ENCODE results near the gene SSTR4.

The SSTR4 gene

DNA sequence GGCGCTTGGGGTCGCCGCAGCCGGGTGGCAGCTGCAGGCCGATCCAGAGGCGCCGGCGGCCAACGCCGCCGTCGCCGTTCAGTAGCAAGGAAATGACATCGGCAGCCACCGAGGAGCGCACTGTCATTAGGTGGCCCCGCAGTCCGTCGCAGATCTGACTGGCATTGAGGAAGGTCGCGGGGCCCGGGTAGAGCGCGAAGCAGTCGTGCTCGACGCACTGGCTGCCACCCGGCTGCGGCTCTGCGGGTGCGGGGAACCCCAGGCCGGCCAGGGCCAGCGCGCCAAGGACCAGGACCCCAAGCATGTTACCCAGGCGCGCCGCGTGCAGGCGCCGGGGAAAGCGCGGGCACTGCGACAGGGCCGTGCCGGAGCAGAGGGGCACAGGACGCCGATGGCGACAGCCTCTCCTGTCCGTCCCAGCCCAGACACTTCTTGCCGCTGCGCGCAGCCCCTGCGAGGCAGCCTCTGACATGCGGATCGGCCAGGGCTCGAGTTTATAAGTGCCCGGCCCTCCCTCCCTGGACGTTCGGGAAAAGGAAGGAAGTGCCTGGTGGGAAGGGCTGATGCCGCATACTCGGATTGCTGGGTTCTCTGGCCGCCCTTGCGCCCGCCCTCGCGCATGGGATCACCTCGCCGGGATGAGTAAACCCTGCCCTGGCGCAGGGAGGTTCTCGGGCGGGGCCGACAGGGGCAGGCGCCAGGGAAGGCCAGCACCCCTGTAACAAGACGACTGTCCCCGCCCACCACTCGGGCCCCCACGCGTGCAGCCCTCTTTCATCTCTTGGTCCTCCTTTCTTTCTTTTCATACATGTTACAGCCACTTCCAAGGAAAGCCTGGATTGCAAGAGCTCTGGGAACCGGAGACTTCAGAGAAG is 14.3 kb downstream of the SSTR4 start, which contains the start of gene THBD:
Gene THBD (minus strand): TSS at position 472 of the 875 bp plus-strand sequence. CDS start 168 bp downstream, at position 304.
- TF ChIP-seq, protein P1, sequence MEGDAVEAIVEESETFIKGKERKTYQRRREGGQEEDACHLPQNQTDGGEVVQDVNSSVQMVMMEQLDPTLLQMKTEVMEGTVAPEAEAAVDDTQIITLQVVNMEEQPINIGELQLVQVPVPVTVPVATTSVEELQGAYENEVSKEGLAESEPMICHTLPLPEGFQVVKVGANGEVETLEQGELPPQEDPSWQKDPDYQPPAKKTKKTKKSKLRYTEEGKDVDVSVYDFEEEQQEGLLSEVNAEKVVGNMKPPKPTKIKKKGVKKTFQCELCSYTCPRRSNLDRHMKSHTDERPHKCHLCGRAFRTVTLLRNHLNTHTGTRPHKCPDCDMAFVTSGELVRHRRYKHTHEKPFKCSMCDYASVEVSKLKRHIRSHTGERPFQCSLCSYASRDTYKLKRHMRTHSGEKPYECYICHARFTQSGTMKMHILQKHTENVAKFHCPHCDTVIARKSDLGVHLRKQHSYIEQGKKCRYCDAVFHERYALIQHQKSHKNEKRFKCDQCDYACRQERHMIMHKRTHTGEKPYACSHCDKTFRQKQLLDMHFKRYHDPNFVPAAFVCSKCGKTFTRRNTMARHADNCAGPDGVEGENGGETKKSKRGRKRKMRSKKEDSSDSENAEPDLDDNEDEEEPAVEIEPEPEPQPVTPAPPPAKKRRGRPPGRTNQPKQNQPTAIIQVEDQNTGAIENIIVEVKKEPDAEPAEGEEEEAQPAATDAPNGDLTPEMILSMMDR (IDR thresholded peaks at IDR 0.05; ENCODE audit: low read depth, low read length), result no peak
- no peak for DNase-seq
- no peak within 1 kb of the TSS for H3K4me3 ChIP-seq (ENCODE audit: low read depth, low read length)

DNA sequence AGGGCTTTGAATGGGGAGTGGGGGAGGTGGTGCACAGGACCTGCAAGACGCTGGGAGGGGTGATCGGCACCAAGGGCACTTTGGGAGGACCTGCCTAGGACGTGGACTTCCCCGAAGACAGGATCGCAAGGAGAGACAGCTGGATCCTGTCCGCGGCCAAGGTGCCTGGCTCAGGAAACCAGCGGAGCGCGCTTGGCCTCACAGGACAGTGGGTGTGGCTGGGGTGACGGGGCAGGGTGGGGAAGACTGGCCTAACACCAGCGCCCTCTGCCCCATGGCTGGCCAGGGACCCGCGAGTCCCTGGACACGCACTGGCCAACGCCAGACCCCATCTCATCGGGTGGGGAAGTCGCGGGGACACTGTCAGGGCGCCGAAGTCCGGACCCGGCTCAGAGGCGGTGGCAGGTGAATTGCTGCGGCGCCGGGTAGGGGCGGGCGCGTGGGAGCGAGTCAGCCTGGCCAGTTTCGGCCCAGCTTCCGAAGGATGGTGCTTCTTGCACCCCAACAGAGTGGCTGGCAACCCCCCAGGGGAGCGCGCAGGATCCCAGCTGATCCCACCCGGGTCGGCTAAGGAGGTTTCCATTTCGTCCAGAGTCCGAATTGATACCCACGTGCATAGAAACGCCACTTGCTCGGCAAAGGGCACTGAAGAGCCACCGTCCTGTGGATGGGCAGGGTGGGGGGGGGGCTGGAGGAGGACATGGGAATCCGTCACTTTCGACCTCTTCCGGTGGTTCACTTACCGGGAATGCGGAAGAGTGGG is 15.1 kb downstream of the SSTR4 start:
- Histone ChIP-seq H3K36me3 (no peaks in the 10 kb centered on the region), H3K9me3 (no peaks in the 10 kb centered on the region), H3K4me1 (no peaks in the 10 kb centered on the region), H3K27me3 (peaks cover 21% of the 10 kb centered on the region), H3K4me3 (ENCODE audit: low read depth, low read length) (no peak overlapping the region)
- TF ChIP-seq, protein P1 (IDR thresholded peaks at IDR 0.05; ENCODE audit: low read depth, low read length), result no peak
- no peak for DNase-seq

More for the DNA sequence above, 14.3 kb downstream of the SSTR4 start, which contains the start of gene THBD:
- Histone ChIP-seq H3K36me3 (no peaks in the 10 kb centered on the region), H3K9me3 (no peaks in the 10 kb centered on the region), H3K27me3 (peaks cover 21% of the 10 kb centered on the region), H3K4me1 (no peaks in the 10 kb centered on the region)

DNA sequence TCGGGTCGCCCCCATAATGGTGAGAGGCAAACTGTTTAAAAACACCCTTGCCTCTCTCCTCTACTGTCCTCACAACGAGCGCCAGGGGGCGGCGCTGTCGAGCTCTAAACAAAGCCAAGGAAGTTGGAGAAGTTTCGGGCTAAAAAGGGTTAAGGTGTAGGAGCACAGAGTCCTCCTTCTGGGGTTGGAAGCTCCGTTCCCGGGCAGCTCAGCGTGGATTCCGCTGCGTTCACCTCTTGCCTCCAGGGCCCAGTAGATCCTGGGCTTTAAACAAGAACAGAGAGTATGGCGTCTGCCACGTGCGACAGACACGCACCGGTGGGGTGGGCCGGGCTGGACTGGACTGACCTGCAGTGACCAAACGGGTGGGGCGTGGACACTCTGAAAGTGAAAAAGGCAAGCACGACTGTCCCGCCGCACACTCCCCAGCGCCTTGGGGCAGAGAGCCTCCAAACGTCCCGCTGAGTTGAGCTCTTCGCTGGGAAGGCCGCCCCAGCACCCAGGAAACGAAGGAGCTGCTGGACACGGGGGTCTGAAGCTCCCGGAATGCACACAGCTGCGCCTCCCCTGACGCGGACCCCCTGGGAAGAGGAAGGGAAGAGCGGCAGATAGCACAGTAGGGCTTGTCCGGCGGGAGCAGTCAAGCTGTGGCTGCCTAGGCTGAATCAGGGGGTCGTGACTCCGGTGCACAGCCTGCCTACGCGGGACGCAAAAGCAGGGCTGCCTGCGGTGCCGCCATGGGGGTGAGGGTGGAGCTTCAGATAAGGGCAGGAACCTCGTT is 15.9 kb downstream of the SSTR4 start:
- DNase-seq, result no peak
- no peaks in the 10 kb centered on the region for H3K9me3 ChIP-seq
- no peaks in the 10 kb centered on the region for H3K36me3 ChIP-seq
- TF ChIP-seq, protein P1 (IDR thresholded peaks at IDR 0.05; ENCODE audit: low read depth, low read length), result no peak
- no peak overlapping the region for H3K4me3 ChIP-seq (ENCODE audit: low read depth, low read length)
- H3K4me1 ChIP-seq, result no peaks in the 10 kb centered on the region
- peaks cover 21% of the 10 kb centered on the region for H3K27me3 ChIP-seq

DNA sequence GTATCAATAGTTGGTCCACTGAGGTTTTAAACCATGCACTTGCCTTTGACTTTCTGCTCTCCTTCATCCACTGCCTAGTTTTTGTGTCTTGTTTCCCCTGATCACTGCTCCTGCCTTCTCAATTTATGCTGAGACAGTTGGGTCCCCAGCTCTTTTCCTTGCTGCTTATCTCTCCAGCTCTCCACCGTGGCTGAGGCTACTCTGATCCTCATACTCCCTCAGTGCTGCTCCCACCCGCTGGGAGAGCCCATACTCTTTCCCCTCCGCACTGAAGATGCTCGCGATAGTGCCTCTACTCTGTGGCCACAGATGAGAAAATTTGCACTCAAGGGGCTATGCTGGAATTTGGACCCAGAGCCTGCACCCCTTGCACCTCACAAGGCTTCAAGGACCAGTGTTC is 17.8 kb downstream of the SSTR4 start:
- Histone ChIP-seq H3K27me3 (peaks cover 20% of the 10 kb centered on the region), H3K4me3 (ENCODE audit: low read depth, low read length) (no peak overlapping the region), H3K36me3 (no peaks in the 10 kb centered on the region), H3K4me1 (no peaks in the 10 kb centered on the region), H3K9me3 (no peaks in the 10 kb centered on the region)
- no peak for DNase-seq
- TF ChIP-seq, protein P1 (IDR thresholded peaks at IDR 0.05; ENCODE audit: low read depth, low read length), result no peak

DNA sequence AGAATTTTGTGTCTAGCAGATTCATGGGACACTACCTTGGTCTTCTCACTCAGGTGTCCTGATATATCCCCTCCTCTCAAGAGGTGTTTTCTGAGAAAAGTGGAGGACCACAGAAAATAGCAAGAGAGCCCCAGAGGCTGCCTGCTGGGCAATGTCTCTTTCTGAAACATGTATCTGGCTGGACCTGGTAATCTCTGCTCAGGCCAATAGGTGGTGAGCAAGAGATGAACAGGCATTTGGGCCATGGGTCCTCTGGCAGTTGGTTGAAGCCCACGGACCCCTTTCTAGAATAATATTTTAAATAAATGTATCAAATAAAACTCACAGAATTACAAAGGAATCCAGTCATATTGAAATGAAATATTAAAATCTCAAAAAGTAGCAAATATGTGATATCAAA is 23.1 kb downstream of the SSTR4 start:
- Histone ChIP-seq H3K4me3 (ENCODE audit: low read depth, low read length) (no peak overlapping the region), H3K9me3 (no peaks in the 10 kb centered on the region), H3K36me3 (no peaks in the 10 kb centered on the region), H3K27me3 (no peaks in the 10 kb centered on the region), H3K4me1 (no peaks in the 10 kb centered on the region)
- no peak for DNase-seq
- TF ChIP-seq, protein P1 (IDR thresholded peaks at IDR 0.05; ENCODE audit: low read depth, low read length), result no peak
